H1 (cell line): ENCODE measurements around the gene MMP24. TPM values are rescaled to one million over a fixed set of nuclear protein-coding genes. Genes with fewer than 3 reads are reported as not detected.

ENCODE experiments used
- BACH1 ChIP-seq: IDR thresholded peaks from 2 replicates; pipeline ENCODE4 v1.6.1; 2012; ENCODE audit warnings: low read length, improper control_type of control experiment
- CHD7 ChIP-seq: fragments of 300-600 bp; sonication (generic); IDR thresholded peaks from 2 replicates; pipeline ENCODE4 v1.7.1; 2012; ENCODE audit warnings: low read length, moderate library complexity, mild to moderate bottlenecking, inconsistent platforms; ENCODE audit not compliant: insufficient replicate concordance
- GTF2F1 ChIP-seq: IDR thresholded peaks from 2 replicates; pipeline ENCODE4 v1.6.1; 2012; ENCODE audit warnings: low read depth, low read length, improper control_type of control experiment, borderline replicate concordance
- RNF2 ChIP-seq: fragments of 200-900, 300-1000 bp; sonication (generic); IDR thresholded peaks from 2 replicates; pipeline ENCODE4 v1.7.1; 2016; ENCODE audit warnings: borderline replicate concordance, low read depth, mild to moderate bottlenecking, antibody characterized with exemption, low read length; ENCODE audit not compliant: poor library complexity, severe bottlenecking; ENCODE audit errors: missing control alignments
- TAF1 ChIP-seq: IDR thresholded peaks from 2 replicates; pipeline ENCODE4 v1.6.1; 2011; ENCODE audit warnings: mild to moderate bottlenecking, low read depth, low read length
- polyA plus RNA-seq, 7 experiments: library from polyadenylated mRNA; depleted of rRNA in 3 of 7; stranded (reverse) in 5 of 7; unstranded in 2 of 7; fragments of >200 nt in 5 of 7; fragments of 200-250 nt in 2 of 7; gene quantifications; 1 replicate in 5 of 7; 2 replicates in 1 of 7; 4 replicates in 1 of 7; pipeline versions ENCODE4 v1.2.1 to v1.2.3, GENCODE V29; 2011 to 2013; ENCODE audit warnings: missing spikeins in 2 of 7, mixed read lengths in 2 of 7
- total RNA-seq: library from RNA; stranded (reverse); fragmentation: NEBNext Ultra II Directional; extraction: Animal tissue kit (Norgen Biotek cat#: 25700); gene quantifications from 2 replicates; pipeline ENCODE4 v1.2.1, GENCODE V29; 2021

MMP24 gene
- total and polyA plus RNA-seq, 2 of the 8 experiments (the other 6 are each of a cell fraction or from before 2014, with no cell fraction given): 18.8 to 21.4 TPM

GRCh38 chr20:35263532-35264341 lies 37.2 kb downstream of the MMP24 start (continued):
- no peak for TF ChIP-seq CHD7
- TF ChIP-seq TAF1: 0 out of 2 replicates have a peak, but pooled peaks have one; percentile 16
- no peak for TF ChIP-seq RNF2
- TF ChIP-seq BACH1: no peak
- TF ChIP-seq GTF2F1: no peak
